Neural progenitor cell (in vitro differentiated cells): ENCODE measurements around the gene TSPAN18. TPM values are rescaled to one million over a fixed set of nuclear protein-coding genes. Genes with fewer than 3 reads are reported as not detected.
A peak's percentile ranks its signal among the peaks of the same experiment; 100 is the strongest.

Source experiments
- DNase-seq: peaks from one replicate; pipeline ENCODE4 v3.0.0-alpha.2; 2016; ENCODE audit warnings: low spot score
- H2AFZ ChIP-seq: fragments of 200-600 bp; sonication (generic); replicated peaks from 2 replicates; pipeline ENCODE4 v1.6.1; 2016; ENCODE audit warnings: antibody characterized with exemption
- H3F3A ChIP-seq: fragments of 200-600 bp; sonication (generic); 2 replicates; pipeline ENCODE4 v1.6.1; 2016; ENCODE audit warnings: antibody characterized with exemption, low read depth
- H3K27ac ChIP-seq: fragments of 200-600 bp; sonication (generic); 2 replicates; pipeline ENCODE4 v1.5.1; 2016; ENCODE audit warnings: mild to moderate bottlenecking
- H3K27me3 ChIP-seq: fragments of 200-600 bp; sonication (generic); 2 replicates; pipeline ENCODE4 v1.6.1; 2016; ENCODE audit warnings: mild to moderate bottlenecking, moderate library complexity
- H3K36me3 ChIP-seq: fragments of 200-600 bp; sonication (generic); 2 replicates; pipeline ENCODE4 v1.5.1; 2016
- H3K4me1 ChIP-seq: fragments of 200-600 bp; sonication (generic); 2 replicates; pipeline ENCODE4 v1.6.1; 2016; ENCODE audit warnings: mixed run types
- H3K4me2 ChIP-seq: fragments of 200-600 bp; sonication (generic); 2 replicates; pipeline ENCODE4 v1.6.1; 2016
- H3K4me3 ChIP-seq: fragments of 200-600 bp; sonication (generic); 2 replicates; pipeline ENCODE4 v1.5.1; 2016
- H3K79me2 ChIP-seq: fragments of 200-600 bp; sonication (generic); 2 replicates; pipeline ENCODE4 v1.6.1; 2016; ENCODE audit warnings: low read depth
- H3K9ac ChIP-seq: fragments of 200-600 bp; sonication (generic); 2 replicates; pipeline ENCODE4 v1.6.1; 2016
- H3K9me3 ChIP-seq: fragments of 200-600 bp; sonication (generic); 2 replicates; pipeline ENCODE4 v1.5.1; 2016; ENCODE audit warnings: low read depth
- H4K20me1 ChIP-seq: fragments of 200-600 bp; sonication (generic); 2 replicates; pipeline ENCODE4 v1.6.1; 2016; ENCODE audit warnings: low read depth
- H3K27ac Mint-ChIP-seq: 3 replicates; pipeline ENCODE4 v1.8.0; 2021; ENCODE audit warnings: mixed read lengths
- H3K27me3 Mint-ChIP-seq: 2 replicates; pipeline ENCODE4 v1.8.0; 2022; ENCODE audit warnings: low read depth, mild to moderate bottlenecking, inconsistent platforms, moderate library complexity, mixed read lengths; ENCODE audit not compliant: insufficient read depth
- H3K36me3 Mint-ChIP-seq: 3 replicates; pipeline ENCODE4 v1.8.0; 2021; ENCODE audit warnings: mixed read lengths
- H3K4me1 Mint-ChIP-seq: 3 replicates; pipeline ENCODE4 v1.8.0; 2021; ENCODE audit warnings: mixed read lengths
- H3K4me3 Mint-ChIP-seq: 3 replicates; pipeline ENCODE4 v1.8.0; 2021; ENCODE audit warnings: mild to moderate bottlenecking, moderate library complexity, mixed read lengths
- H3K9me3 Mint-ChIP-seq: 3 replicates; pipeline ENCODE4 v1.8.0; 2020; ENCODE audit warnings: mixed read lengths
- CTCF ChIP-seq: fragments of 200-600 bp; sonication (generic); IDR thresholded peaks from 2 replicates; pipeline ENCODE4 v1.5.1; 2017; ENCODE audit warnings: antibody characterized with exemption, mild to moderate bottlenecking
- EZH2 ChIP-seq: fragments of 200-600 bp; sonication (generic); IDR thresholded peaks from 2 replicates; pipeline ENCODE4 v1.6.1; 2017; ENCODE audit warnings: antibody characterized with exemption, mild to moderate bottlenecking, moderate library complexity
- EZH2phosphoT487 ChIP-seq: fragments of 200-600 bp; sonication (generic); IDR thresholded peaks from 2 replicates; pipeline ENCODE4 v1.6.1; 2017; ENCODE audit warnings: antibody characterized with exemption
- total RNA-seq: library from RNA; depleted of rRNA; stranded (reverse); fragments of >200 nt; gene quantifications from 2 replicates; pipeline ENCODE4 v1.2.3, GENCODE V29; 2015; ENCODE audit warnings: low replicate concordance

The TSPAN18 gene
- total RNA-seq, 1 donor from 2014 or later = 16.5 TPM

GRCh38 chr11:44684859-44685281 lies 41.9 kb upstream of the TSPAN18 start:
- Mint-ChIP-seq H3K36me3 (no peaks in the 10 kb centered on the region), H3K27me3 (peaks cover 15% of the 10 kb centered on the region), H3K9me3 (no peaks in the 10 kb centered on the region), H3K4me3 (no peak overlapping the region), H3K4me1 (peaks cover 16% of the 10 kb centered on the region), H3K27ac (no peak overlapping the region)
- Histone ChIP-seq H3K79me2 (no peaks in the 10 kb centered on the region), H3F3A (peaks cover 3% of the 10 kb centered on the region), H3K4me3 (no peak overlapping the region), H3K36me3 (no peaks in the 10 kb centered on the region), H2AFZ (peak overlapping the region; percentile 26), H3K27ac (peak overlapping the region; percentile 59), H3K9me3 (no peaks in the 10 kb centered on the region), H3K4me1 (peaks cover 12% of the 10 kb centered on the region), H3K4me2 (peak overlapping the region; percentile 44), H3K9ac (no peak overlapping the region), H3K27me3 (no peaks in the 10 kb centered on the region), H4K20me1 (no peaks in the 10 kb centered on the region)
- TF ChIP-seq EZH2 (no peak), CTCF (no peak), EZH2phosphoT487 (no peak)
- peak; percentile 55 for DNase-seq

GRCh38 chr11:44687388-44687787 lies 39.4 kb upstream of the TSPAN18 start:
- H3K36me3 Mint-ChIP-seq = no peaks in the 10 kb centered on the region
- H3K27ac Mint-ChIP-seq = no peak overlapping the region
- Histone ChIP-seq H2AFZ (no peak overlapping the region), H3K4me3 (no peak overlapping the region), H3K36me3 (no peaks in the 10 kb centered on the region), H3K9ac (no peak overlapping the region), H3K27ac (no peak overlapping the region), H3K4me2 (no peak overlapping the region), H4K20me1 (no peaks in the 10 kb centered on the region), H3F3A (peaks cover 3% of the 10 kb centered on the region), H3K79me2 (no peaks in the 10 kb centered on the region), H3K4me1 (peaks cover 12% of the 10 kb centered on the region), H3K9me3 (no peaks in the 10 kb centered on the region), H3K27me3 (no peaks in the 10 kb centered on the region)
- no peaks in the 10 kb centered on the region for H3K9me3 Mint-ChIP-seq
- no peak overlapping the region for H3K4me3 Mint-ChIP-seq
- peaks cover 19% of the 10 kb centered on the region for H3K4me1 Mint-ChIP-seq
- DNase-seq = no peak
- peaks cover 20% of the 10 kb centered on the region for H3K27me3 Mint-ChIP-seq
- no peak for TF ChIP-seq CTCF
- TF ChIP-seq EZH2 = no peak
- no peak for TF ChIP-seq EZH2phosphoT487

- Mint-ChIP-seq H3K9me3 (no peaks in the 10 kb centered on the region), H3K4me3 (no peak overlapping the region), H3K27me3 (peaks cover 15% of the 10 kb centered on the region), H3K27ac (no peak overlapping the region), H3K4me1 (peaks cover 31% of the 10 kb centered on the region), H3K36me3 (no peaks in the 10 kb centered on the region)
- Histone ChIP-seq H3K9me3 (no peaks in the 10 kb centered on the region), H4K20me1 (no peaks in the 10 kb centered on the region), H3K79me2 (no peaks in the 10 kb centered on the region), H3K27me3 (no peaks in the 10 kb centered on the region), H3K4me2 (no peak overlapping the region), H3K9ac (no peak overlapping the region), H3F3A (peaks cover 3% of the 10 kb centered on the region), H3K27ac (no peak overlapping the region), H3K36me3 (no peaks in the 10 kb centered on the region), H3K4me1 (peaks cover 16% of the 10 kb centered on the region), H2AFZ (no peak overlapping the region), H3K4me3 (no peak overlapping the region)
- no peak for TF ChIP-seq EZH2
- no peak for TF ChIP-seq CTCF
- no peak for TF ChIP-seq EZH2phosphoT487
- no peak for DNase-seq
These were observed 37.5 kb upstream of the TSPAN18 start for GRCh38 chr11:44689265-44689664.
